K562 (cell line): ENCODE measurements around the gene SLC36A3. TPM values are rescaled to one million over a fixed set of nuclear protein-coding genes. Genes with fewer than 3 reads are reported as not detected.

ENCODE experiments used
- ATAC-seq: fragments of 200-7000 bp; cut with Tn5 transposase; 3 replicates; pipeline ENCODE4 v1.9.1; 2020; ENCODE audit warnings: moderate library complexity
- BruUV-seq: library from RNA; stranded (reverse); fragments of 400-500 nt; replicated peaks from 2 replicates; lab custom pipeline; 2021; lab: Mats Ljungman, UMichigan
- CTCF ChIA-PET: fragments of 300-600 bp; formaldehyde crosslinking; extraction: SDS; loops from one replicate; lab custom pipeline; 2021; ENCODE audit warnings: low intra/inter-chr PET ratio; lab: Yijun Ruan, JAX
- POLR2A ChIA-PET: fragments of 300-600, 350-650 bp; sonication (Branson Sonifier 250); formaldehyde crosslinking; extraction: SDS; loops from one replicate; lab custom pipeline; 2021; ENCODE audit warnings: antibody characterized with exemption, inconsistent platforms; lab: Yijun Ruan, JAX
- DNase-seq, 4 experiments: peaks; one replicate each; pipeline versions ENCODE4 v3.0.0 to v3.0.0-alpha.2; 2011 to 2018; ENCODE audit warnings: low spot score in 3 of 4, mixed read lengths in 3 of 4; ENCODE audit errors: extremely low read depth in 1 of 4
- FAIRE-seq: peaks from 2 replicates; lab custom pipeline; 2011; peaks lifted over from hg19 to GRCh38; lab: Jason Lieb, UNC
- H2AFZ ChIP-seq: 2 replicates; pipeline ENCODE4 v1.6.0; 2011; ENCODE audit warnings: low read depth, low read length, control low read depth, inconsistent platforms
- H3K27ac ChIP-seq: fragments of 200-600 bp; 3 replicates; pipeline ENCODE4 v1.8.0; 2011; ENCODE audit warnings: low read depth, mild to moderate bottlenecking, control low read depth, inconsistent platforms, low read length, moderate library complexity, mixed read lengths; ENCODE audit errors: extremely low read depth
- H3K27me3 ChIP-seq, 2 experiments: fragments of 300-600 bp in 1 of 2; 2 replicates in 1 of 2; 3 replicates in 1 of 2; pipeline versions ENCODE4 v1.6.0 to v1.8.0; 2011; ENCODE audit warnings: inconsistent platforms in 2 of 2, low read length in 2 of 2, mild to moderate bottlenecking in 1 of 2, mixed read lengths in 1 of 2, moderate library complexity in 1 of 2; ENCODE audit not compliant: control insufficient read depth in 2 of 2, insufficient read depth in 2 of 2
- H3K36me3 ChIP-seq: fragments of 300-600 bp; 3 replicates; pipeline ENCODE4 v1.8.0; 2011; ENCODE audit warnings: mild to moderate bottlenecking, low read length, inconsistent platforms; ENCODE audit not compliant: control insufficient read depth, insufficient read depth
- H3K4me1 ChIP-seq, 2 experiments: fragments of 200-600 bp in 1 of 2; replicated peaks in 1 of 2; 2 replicates in 1 of 2; 3 replicates in 1 of 2; pipeline versions ENCODE4 v1.5.1 to v1.8.0; 2011; ENCODE audit warnings: inconsistent platforms in 2 of 2, low read length in 2 of 2, mild to moderate bottlenecking in 1 of 2, mixed read lengths in 1 of 2, moderate library complexity in 1 of 2; ENCODE audit not compliant: control insufficient read depth in 2 of 2, insufficient read depth in 2 of 2
- H3K4me2 ChIP-seq: 2 replicates; pipeline ENCODE4 v1.6.1; 2011; ENCODE audit warnings: low read length, control low read depth, inconsistent platforms, mixed read lengths; ENCODE audit not compliant: insufficient read depth
- H3K4me3 ChIP-seq: fragments of 200-600 bp; sonication (generic), shearing (Covaris generic); 2 replicates; pipeline ENCODE4 v1.5.1; 2016; ENCODE audit warnings: control low read depth, inconsistent platforms
- H3K79me2 ChIP-seq: fragments of 200-600 bp; 3 replicates; pipeline ENCODE4 v1.8.0; 2011; ENCODE audit warnings: low read length, inconsistent platforms; ENCODE audit not compliant: control insufficient read depth, insufficient read depth
- H3K9ac ChIP-seq, 2 experiments: 2 replicates each; pipeline versions ENCODE4 v1.6.0 to v1.6.1; 2011; ENCODE audit warnings: low read depth in 2 of 2, low read length in 2 of 2, control low read depth in 1 of 2, inconsistent platforms in 1 of 2, mild to moderate bottlenecking in 1 of 2, mixed read lengths in 1 of 2; ENCODE audit not compliant: insufficient read depth in 1 of 2
- H3K9me1 ChIP-seq: one replicate; pipeline ENCODE4 v1.6.0; 2011; ENCODE audit warnings: inconsistent platforms, mild to moderate bottlenecking, low read length, moderate library complexity; ENCODE audit not compliant: control insufficient read depth, insufficient read depth
- H3K9me3 ChIP-seq: replicated peaks from 2 replicates; pipeline ENCODE4 v1.5.1; 2011; ENCODE audit warnings: low read depth, low read length, inconsistent platforms; ENCODE audit not compliant: control insufficient read depth, insufficient read depth
- H4K20me1 ChIP-seq: replicated peaks from 2 replicates; pipeline ENCODE4 v1.6.1; 2011; ENCODE audit warnings: low read length, inconsistent platforms, mixed read lengths; ENCODE audit not compliant: control insufficient read depth, insufficient read depth
- BRD9 ChIP-seq: fragments of 450-650 bp; IDR thresholded peaks from 2 replicates; pipeline ENCODE4 v1.6.1; 2018; ENCODE audit warnings: low read depth; ENCODE audit not compliant: partially characterized antibody
- CHD4 ChIP-seq: fragments of 200-600 bp; sonication (generic); IDR thresholded peaks from 3 replicates; pipeline ENCODE4 v1.6.1; 2012; ENCODE audit warnings: low read depth, mild to moderate bottlenecking, mixed read lengths, low read length, inconsistent platforms; ENCODE audit not compliant: insufficient read depth, insufficient replicate concordance, poor library complexity, severe bottlenecking
- RBM34 ChIP-seq: fragments of 200-400 bp; formaldehyde crosslinking; IDR thresholded peaks from 2 replicates; pipeline ENCODE4 v1.6.1; 2018; ENCODE audit warnings: low read length, borderline replicate concordance; ENCODE audit not compliant: insufficient read depth
- SIN3B ChIP-seq: fragments of 450-650 bp; IDR thresholded peaks from 2 replicates; pipeline ENCODE4 v1.6.1; 2017; ENCODE audit warnings: low read depth, mild to moderate bottlenecking, moderate library complexity
- SPI1 ChIP-seq: IDR thresholded peaks from 2 replicates; pipeline ENCODE4 v1.6.1; 2011; ENCODE audit warnings: low read depth, low read length, control low read depth, borderline replicate concordance
- ZBED1 ChIP-seq: IDR thresholded peaks from 2 replicates; pipeline ENCODE4 v1.6.1; 2014
- WGBS: fragments of 100-300 bp; shearing (Covaris generic); methylation state at CpG from one replicate; pipeline ENCODE4 v1.1.6; 2016; ENCODE audit warnings: low coverage, mixed read lengths; ENCODE audit not compliant: insufficient coverage; ENCODE audit errors: missing lambda C conversion rate; 5-methylcytosine and 5-hydroxymethylcytosine counted together
- in situ Hi-C: fragments of 300-500 bp; cut with MboI; formaldehyde crosslinking; loops from 4 replicates; pipeline ENCODE4 v1.15.0; 2018; ENCODE audit warnings: inconsistent platforms, mixed read lengths
- intact Hi-C: fragments of 100-400 bp; cut with micrococcal nuclease; formaldehyde crosslinking; loops from 2 replicates; pipeline ENCODE4 v1.14.2; 2022
- polyA plus RNA-seq, 8 experiments: library from polyadenylated mRNA; depleted of rRNA in 4 of 8; stranded (reverse) in 5 of 8; unstranded in 3 of 8; fragments of >200 nt; fragmentation: Nextera tagmentation in 2 of 8; fragmentation: Illumina TruSeq in 1 of 8; extraction: Ambion mirVana in 2 of 8; extraction: Trizol in 1 of 8; gene quantifications; 2 replicates each; pipeline versions ENCODE4 v1.2.1 to v1.2.3, GENCODE V29; 2011 to 2014; ENCODE audit warnings: inconsistent platforms in 1 of 8, missing spikeins in 1 of 8
- total RNA-seq, 7 experiments: library from RNA; depleted of rRNA in 6 of 7; stranded (reverse); fragments of >200 nt in 6 of 7; fragmentation: Illumina TruSeq in 2 of 7; extraction: Trizol in 2 of 7; gene quantifications; 2 replicates each; pipeline versions ENCODE4 v1.2.1 to v1.2.3, GENCODE V29; 2011 to 2021; ENCODE audit warnings: low replicate concordance in 1 of 7

SLC36A3 gene
- total and polyA plus RNA-seq, 9 of the 15 experiments (the other 6 are each of a cell fraction or from before 2014, with no cell fraction given), result not detected

DNA sequence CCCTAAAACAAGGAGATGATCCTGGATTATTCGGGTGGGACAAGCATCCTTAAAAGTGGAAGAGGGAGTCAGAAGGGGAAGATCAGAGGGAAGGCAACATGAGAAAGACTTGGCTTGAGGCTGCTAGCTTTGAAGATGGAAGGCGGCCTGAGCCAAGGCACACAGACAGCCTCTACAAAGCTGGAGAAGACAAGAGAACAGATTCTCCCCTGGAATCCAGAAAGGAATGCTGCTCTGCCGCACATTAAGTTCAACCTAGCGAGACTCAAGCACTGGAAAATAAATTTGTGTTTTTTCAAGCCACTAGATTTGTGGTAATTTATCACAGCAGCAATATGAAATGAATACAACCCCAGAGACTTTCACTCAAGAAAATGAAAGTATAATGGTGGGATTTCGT is 17.9 kb downstream of the SLC36A3 start:
- TF ChIP-seq CHD4 (no peak), SIN3B (no peak), RBM34 (no peak), BRD9 (no peak), SPI1 (no peak), ZBED1 (no peak)
- 5% methylated on average over 5 of the region's 5 CpGs for WGBS
- DNase-seq, result no peak
- BruUV-seq, result no TSS peak
- H3K36me3 ChIP-seq, result no peaks in the 10 kb centered on the region
- no peaks in the 10 kb centered on the region for H3K79me2 ChIP-seq
- no peaks in the 10 kb centered on the region for H3K9me1 ChIP-seq
- CTCF ChIA-PET, result no interaction called here
- no peak for FAIRE-seq
- ATAC-seq, result no peak
- H3K4me1 ChIP-seq, result no peaks in the 10 kb centered on the region
- intact Hi-C loops (loop anchor here (2.0 to 5.0 kb wide), 2 partner anchors 31 to 237 kb away; no protein-coding TSS in a partner anchor), in situ Hi-C loops (no loop called here)
- no peak overlapping the region for H3K4me3 ChIP-seq
- H4K20me1 ChIP-seq, result no peaks in the 10 kb centered on the region
- POLR2A ChIA-PET, result no interaction called here
- H3K27ac ChIP-seq, result no peak overlapping the region
- H3K9ac ChIP-seq, result no peak overlapping the region
- peaks cover 3 to 23% of the 10 kb centered on the region in 2 experiments; a peak in 4 of 5 replicates for H3K27me3 ChIP-seq
- no peak overlapping the region for H3K4me2 ChIP-seq
- no peaks in the 10 kb centered on the region for H3K9me3 ChIP-seq
- no peak overlapping the region for H2AFZ ChIP-seq
